HG03135 (cell line): ENCODE measurements around the gene PRDX3.
"Not testable (repeated sequence)": the region's sequence is repeated elsewhere in the genome, so short reads cannot be mapped to it uniquely, and the experiment has no call there.

ENCODE experiments used
- ATAC-seq: cut with Tn5 transposase; IDR thresholded peaks from one replicate; pipeline ENCODE4 v1.9.1; 2021; ENCODE audit warnings: mild to moderate bottlenecking, moderate library complexity; ENCODE audit not compliant: unreplicated experiment

The PRDX3 gene

GRCh38 chr10:119165171-119166117 is 13.2 kb downstream of the PRDX3 start, which contains the start of gene SFXN4:
Gene SFXN4 (minus strand): TSS chr10:119165714. CDS start chr10:119165647, 67 bp downstream.
- ATAC-seq: peak; percentile 92

GRCh38 chr10:119162452-119163092 is 16.0 kb downstream of the PRDX3 start:
- no peak for ATAC-seq

GRCh38 chr10:119161680-119162451 is 16.7 kb downstream of the PRDX3 start:
- no peak for ATAC-seq

- no peak for ATAC-seq
Observed at GRCh38 chr10:119159332-119159731, 19.3 kb downstream of the PRDX3 start.

- no peak for ATAC-seq
Observed at GRCh38 chr10:119153661-119154060, 25.0 kb downstream of the PRDX3 start.

- no peak for ATAC-seq
Observed at GRCh38 chr10:119153041-119153440, 25.6 kb downstream of the PRDX3 start.

- not testable (repeated sequence) for ATAC-seq
Observed at GRCh38 chr10:119151601-119152000, 27.0 kb downstream of the PRDX3 start.

GRCh38 chr10:119149729-119150128 is 28.9 kb downstream of the PRDX3 start:
- no peak for ATAC-seq

GRCh38 chr10:119149157-119149556 is 29.5 kb downstream of the PRDX3 start:
- ATAC-seq: no peak

- no peak for ATAC-seq
Observed at GRCh38 chr10:119143657-119144056, 35.0 kb downstream of the PRDX3 start.

GRCh38 chr10:119140603-119141245 is 37.9 kb downstream of the PRDX3 start:
- no peak for ATAC-seq

GRCh38 chr10:119139464-119140067 is 39.0 kb downstream of the PRDX3 start:
- ATAC-seq: no peak

- no peak for ATAC-seq
Observed at GRCh38 chr10:119138346-119139306, 40.0 kb downstream of the PRDX3 start.

GRCh38 chr10:119137878-119138277 is 40.7 kb downstream of the PRDX3 start:
- ATAC-seq: not testable (repeated sequence)

GRCh38 chr10:119136084-119136483 is 42.5 kb downstream of the PRDX3 start:
- no peak for ATAC-seq

GRCh38 chr10:119135513-119135881 is 43.1 kb downstream of the PRDX3 start:
- ATAC-seq: no peak

GRCh38 chr10:119133949-119134348 is 44.7 kb downstream of the PRDX3 start:
- no peak for ATAC-seq

- ATAC-seq: no peak
Observed at GRCh38 chr10:119132521-119133345, 45.9 kb downstream of the PRDX3 start.
